WTC11 (cell line): ENCODE results near the gene ESYT1. TPM values are rescaled to one million over a fixed set of nuclear protein-coding genes. Genes with fewer than 3 reads are reported as not detected.

ENCODE experiments used
- ARID4B ChIP-seq: sonication (generic); formaldehyde crosslinking; IDR thresholded peaks from 2 replicates; pipeline ENCODE4 v1.8.0; 2023; ENCODE audit warnings: missing genetic modification reagents, mild to moderate bottlenecking, borderline replicate concordance
- ATF2 ChIP-seq: sonication (generic); formaldehyde crosslinking; IDR thresholded peaks from 2 replicates; pipeline ENCODE4 v1.8.1; 2022; ENCODE audit warnings: low read depth, missing genetic modification reagents, borderline replicate concordance
- ATF6 ChIP-seq: sonication (generic); formaldehyde crosslinking; IDR thresholded peaks from 2 replicates; pipeline ENCODE4 v1.8.1; 2023; ENCODE audit warnings: mild to moderate bottlenecking, missing genetic modification reagents
- CBFB ChIP-seq: sonication (generic); formaldehyde crosslinking; IDR thresholded peaks from 2 replicates; pipeline ENCODE4 v1.8.1; 2022; ENCODE audit warnings: mild to moderate bottlenecking, low read depth, missing genetic modification reagents
- CREM ChIP-seq: sonication (generic); formaldehyde crosslinking; IDR thresholded peaks from 2 replicates; pipeline ENCODE4 v1.8.1; 2022; ENCODE audit warnings: mild to moderate bottlenecking, missing genetic modification reagents, moderate library complexity
- E2F5 ChIP-seq: sonication (generic); formaldehyde crosslinking; IDR thresholded peaks from 2 replicates; pipeline ENCODE4 v1.8.1; 2022; ENCODE audit warnings: mild to moderate bottlenecking, moderate library complexity, missing genetic modification reagents
- ERG ChIP-seq: fragments of 250-450 bp; sonication (Bioruptor Pico); IDR thresholded peaks from 2 replicates; pipeline ENCODE4 v1.8.0; 2021; ENCODE audit warnings: mild to moderate bottlenecking
- FOXK1 ChIP-seq: sonication (generic); formaldehyde crosslinking; IDR thresholded peaks from 2 replicates; pipeline ENCODE4 v1.8.0; 2022; ENCODE audit warnings: mild to moderate bottlenecking, moderate library complexity, missing genetic modification reagents
- GTF2I ChIP-seq: fragments of 250-450 bp; sonication (Bioruptor Pico); conservative IDR thresholded peaks from 2 replicates; pipeline ENCODE4 v1.4.0; 2021; ENCODE audit warnings: mild to moderate bottlenecking
- HMGA2 ChIP-seq: fragments of 250-450 bp; sonication (Bioruptor Pico); IDR thresholded peaks from 2 replicates; pipeline ENCODE4 v1.4.0; 2021; ENCODE audit warnings: mild to moderate bottlenecking, moderate library complexity
- PRRX2 ChIP-seq: fragments of 250-450 bp; sonication (Bioruptor Pico); IDR thresholded peaks from 2 replicates; pipeline ENCODE4 v1.8.0; 2021; ENCODE audit warnings: mild to moderate bottlenecking
- STAT6 ChIP-seq: sonication (generic); formaldehyde crosslinking; conservative IDR thresholded peaks from 2 replicates; pipeline ENCODE4 v1.8.1; 2023; ENCODE audit warnings: mild to moderate bottlenecking, low read depth, missing genetic modification reagents, moderate library complexity
- TCF7 ChIP-seq: sonication (generic); formaldehyde crosslinking; IDR thresholded peaks from 2 replicates; pipeline ENCODE4 v1.8.0; 2022; ENCODE audit warnings: mild to moderate bottlenecking, low read depth, missing genetic modification reagents, moderate library complexity
- USF2 ChIP-seq: sonication (generic); formaldehyde crosslinking; IDR thresholded peaks from 2 replicates; pipeline ENCODE4 v1.8.1; 2023; ENCODE audit warnings: mild to moderate bottlenecking, missing genetic modification reagents, moderate library complexity
- ZNF121 ChIP-seq: sonication (generic); formaldehyde crosslinking; IDR thresholded peaks from 2 replicates; pipeline ENCODE4 v1.8.0; 2023; ENCODE audit warnings: missing genetic modification reagents
- ZNF263 ChIP-seq: sonication (generic); formaldehyde crosslinking; IDR thresholded peaks from 2 replicates; pipeline ENCODE4 v1.8.1; 2022; ENCODE audit warnings: low read depth, mild to moderate bottlenecking, moderate library complexity, missing genetic modification reagents
- ZNF281 ChIP-seq: sonication (generic); formaldehyde crosslinking; IDR thresholded peaks from 2 replicates; pipeline ENCODE4 v1.8.0; 2023; ENCODE audit warnings: mild to moderate bottlenecking, missing genetic modification reagents
- ZNF512 ChIP-seq: sonication (generic); formaldehyde crosslinking; IDR thresholded peaks from 2 replicates; pipeline ENCODE4 v1.8.1; 2022; ENCODE audit warnings: missing genetic modification reagents, borderline replicate concordance
- total RNA-seq: library from RNA; stranded (reverse); gene quantifications from 3 replicates; pipeline ENCODE4 v1.2.3, GENCODE V29; 2021

The ESYT1 gene
- total RNA-seq, 1 experiment from 2014 or later = 80.1 TPM

- TF ChIP-seq ATF6 (CRISPR knock-in tag) = no peak
- no peak for TF ChIP-seq ZNF512 (CRISPR knock-in tag)
- peak; percentile 70; the same call in 1 of the 2 replicates for TF ChIP-seq ZNF281 (CRISPR knock-in tag)
- TF ChIP-seq CBFB = peak; percentile 64; the same call in 1 of the 2 replicates
- no peak for TF ChIP-seq TCF7 (CRISPR knock-in tag)
- TF ChIP-seq STAT6 (CRISPR knock-in tag) = no peak
- TF ChIP-seq E2F5 (CRISPR knock-in tag) = peak; percentile 87; the same call in 1 of the 2 replicates
- no peak for TF ChIP-seq GTF2I (CRISPR knock-in tag)
- peak; percentile 77; the same call in 1 of the 2 replicates for TF ChIP-seq ZNF263 (CRISPR knock-in tag)
- peak; percentile 88 for TF ChIP-seq CREM (CRISPR knock-in tag)
- peak; percentile 98 for TF ChIP-seq FOXK1 (CRISPR knock-in tag)
- TF ChIP-seq HMGA2 = no peak
- peak; percentile 100 for TF ChIP-seq PRRX2 (CRISPR knock-in tag)
- no peak for TF ChIP-seq ZNF121 (CRISPR knock-in tag)
- TF ChIP-seq ERG (CRISPR knock-in tag) = peak; percentile 100
- TF ChIP-seq ARID4B (CRISPR knock-in tag) = peak; percentile 97
- TF ChIP-seq ATF2 (CRISPR knock-in tag) = no peak
- TF ChIP-seq USF2 (CRISPR knock-in tag) = peak; percentile 58; the same call in 1 of the 2 replicates
These were observed 10.0 kb upstream of the ESYT1 start, which contains the start of gene ZC3H10 (continued) for GRCh38 chr12:56117778-56118687.
